CD4-positive, alpha-beta T cell (primary cell): ENCODE data around the gene PLXNB3. TPM values are rescaled to one million over a fixed set of nuclear protein-coding genes. Genes with fewer than 3 reads are reported as not detected.

Experiments
- ATAC-seq: fragments of 200-7000 bp; cut with Tn5 transposase; one replicate; pipeline ENCODE4 v1.10.0; 2022; ENCODE audit warnings: mild to moderate bottlenecking; ENCODE audit not compliant: poor library complexity
- CTCF ChIA-PET: fragments of 350-600 bp; sonication (Branson Sonifier 250); formaldehyde crosslinking; loops from one replicate; lab custom pipeline; 2021; ENCODE audit warnings: antibody characterized with exemption, inconsistent platforms; lab: Charles Lee
- POLR2A ChIA-PET: fragments of 350-600 bp; sonication (Branson Sonifier 250); formaldehyde crosslinking; loops from one replicate; lab custom pipeline; 2021; ENCODE audit warnings: antibody characterized with exemption, inconsistent platforms; lab: Charles Lee
- DNase-seq, 14 experiments: peaks; one replicate each; pipeline ENCODE4 v3.0.0-alpha.2; 2013 to 2020; ENCODE audit warnings: mixed read lengths in 2 of 14
- H3K27ac ChIP-seq, 2 donors: one replicate each; pipeline versions ENCODE4 v1.5.1 to v1.7.0; 2013; ENCODE audit warnings: low read length in 2 of 2, low read depth in 1 of 2, mild to moderate bottlenecking in 1 of 2
- H3K27me3 ChIP-seq, 2 experiments: 1 replicate in 1 of 2; 2 replicates in 1 of 2; pipeline versions ENCODE4 v1.6.1 to v1.7.0; 2013; ENCODE audit warnings: low read length in 2 of 2, control low read depth in 1 of 2, mild to moderate bottlenecking in 1 of 2, moderate library complexity in 1 of 2; ENCODE audit not compliant: insufficient read depth in 2 of 2, control insufficient read depth in 1 of 2
- H3K36me3 ChIP-seq: one replicate; pipeline ENCODE4 v1.6.1; 2013; ENCODE audit warnings: low read length, control low read depth; ENCODE audit not compliant: insufficient read depth
- H3K4me1 ChIP-seq: one replicate; pipeline ENCODE4 v1.6.1; 2013; ENCODE audit warnings: low read length, control low read depth; ENCODE audit not compliant: insufficient read depth
- H3K4me3 ChIP-seq: one replicate; pipeline ENCODE4 v1.5.1; 2013; ENCODE audit warnings: mild to moderate bottlenecking, low read length, moderate library complexity
- H3K9me3 ChIP-seq, 2 experiments: 1 replicate in 1 of 2; 2 replicates in 1 of 2; pipeline versions ENCODE4 v1.6.1 to v1.7.0; 2013; ENCODE audit warnings: low read length in 2 of 2, mild to moderate bottlenecking in 2 of 2, control low read depth in 1 of 2, moderate library complexity in 1 of 2; ENCODE audit not compliant: control insufficient read depth in 1 of 2, insufficient read depth in 1 of 2
- H3K27ac Mint-ChIP-seq: one replicate; pipeline ENCODE4 v1.8.0; 2020; ENCODE audit warnings: mixed read lengths
- H3K27me3 Mint-ChIP-seq: one replicate; pipeline ENCODE4 v1.8.0; 2021; ENCODE audit warnings: mixed read lengths
- H3K36me3 Mint-ChIP-seq: one replicate; pipeline ENCODE4 v1.8.0; 2021; ENCODE audit warnings: low read depth, mixed read lengths
- H3K4me1 Mint-ChIP-seq: one replicate; pipeline ENCODE4 v1.8.0; 2021; ENCODE audit warnings: low read depth, mixed read lengths
- H3K4me3 Mint-ChIP-seq: one replicate; pipeline ENCODE4 v1.8.0; 2020; ENCODE audit warnings: mild to moderate bottlenecking, mixed read lengths
- H3K9me3 Mint-ChIP-seq: one replicate; pipeline ENCODE4 v1.8.0; 2020; ENCODE audit warnings: mixed read lengths
- CTCF ChIP-seq: fragments of 200-600 bp; IDR thresholded peaks from one replicate; pipeline ENCODE4 v1.8.0; 2022; ENCODE audit warnings: antibody characterized with exemption, mild to moderate bottlenecking
- intact Hi-C, 2 experiments: fragments of 100-400 bp; cut with DNase I in 1 of 2; cut with micrococcal nuclease in 1 of 2; formaldehyde crosslinking; loops; one replicate each; pipeline versions ENCODE4 v1.15.1 to v1.9.0; 2023 to 2025; cut with DNase I, micrococcal nuclease
- total RNA-seq, 174 experiments: library from RNA in 2 of 174; stranded (reverse) in 2 of 174; gene quantifications; one replicate each; pipeline ENCODE4 v1.2.3 and lab custom pipeline; 2021 to 2026

The PLXNB3 gene
- total RNA-seq, 2 experiments from 2014 or later, result not detected

- Mint-ChIP-seq H3K27ac (no peak overlapping the region), H3K27me3 (no peaks in the 10 kb centered on the region), H3K4me3 (peak overlapping the region; percentile 97), H3K4me1 (peaks cover 14% of the 10 kb centered on the region), H3K36me3 (peaks cover 17% of the 10 kb centered on the region), H3K9me3 (no peaks in the 10 kb centered on the region)
- ChIA-PET POLR2A (no interaction called here), CTCF (no interaction called here)
- H3K4me1 ChIP-seq, result peaks cover 44% of the 10 kb centered on the region
- peaks cover 33% of the 10 kb centered on the region for H3K36me3 ChIP-seq
- no peak overlapping the region for H3K27ac ChIP-seq
- ATAC-seq (no peak), DNase-seq (no peak)
- no peak overlapping the region for H3K4me3 ChIP-seq
- no peak for TF ChIP-seq CTCF
- intact Hi-C loops, result loop anchor here in 1 of 2 experiments (5.0 kb wide), 1 partner anchor 65 kb away; no protein-coding TSS in a partner anchor
- H3K9me3 ChIP-seq, result no peaks in the 10 kb centered on the region
- no peaks in the 10 kb centered on the region for H3K27me3 ChIP-seq
Observed at GRCh38 chrX:153792368-153792767, 28.3 kb downstream of the PLXNB3 start.

GRCh38 chrX:153793291-153793690 is 29.2 kb downstream of the PLXNB3 start:
- ATAC-seq, result no peak
- Histone ChIP-seq H3K36me3 (peaks cover 31% of the 10 kb centered on the region), H3K27ac (peak overlapping the region; percentile 83 to 92), H3K4me3 (peak overlapping the region; percentile 89), H3K9me3 (no peaks in the 10 kb centered on the region), H3K27me3 (no peaks in the 10 kb centered on the region), H3K4me1 (peaks cover 44% of the 10 kb centered on the region)
- H3K27me3 Mint-ChIP-seq, result no peaks in the 10 kb centered on the region
- no peaks in the 10 kb centered on the region for H3K9me3 Mint-ChIP-seq
- peak overlapping the region; percentile 89 for H3K27ac Mint-ChIP-seq
- intact Hi-C loops, result loop anchor here in 1 of 2 experiments (5.0 kb wide), 1 partner anchor 66 kb away; no protein-coding TSS in a partner anchor
- ChIA-PET CTCF (no interaction called here), POLR2A (interaction anchor here (0.7 to 2.4 kb wide), 4 partner anchors 113 to 143 kb away, joined by 3 to 29 read pairs (median 7); no protein-coding TSS in a partner anchor)
- peaks cover 20% of the 10 kb centered on the region for H3K36me3 Mint-ChIP-seq
- no peak for DNase-seq
- TF ChIP-seq CTCF, result no peak
- H3K4me1 Mint-ChIP-seq, result peaks cover 14% of the 10 kb centered on the region
- H3K4me3 Mint-ChIP-seq, result peak overlapping the region; percentile 97

- no peaks in the 10 kb centered on the region for H3K27me3 ChIP-seq
- ChIA-PET CTCF (interaction anchor here (0.9 kb wide), 1 partner anchor 134 kb away, joined by 3 read pairs; no protein-coding TSS in a partner anchor), POLR2A (interaction anchor here (0.5 to 2.4 kb wide), 12 partner anchors 25 to 604 kb away, joined by 3 to 29 read pairs (median 4); partner anchors contain the start of genes HCFC1 and RPL10)
- intact Hi-C loops, result loop anchor here in 1 of 2 experiments (2.0 to 5.0 kb wide), 2 partner anchors 67 to 133 kb away; partner anchors contain the start of gene ARHGAP4
- Mint-ChIP-seq H3K9me3 (no peaks in the 10 kb centered on the region), H3K27me3 (no peaks in the 10 kb centered on the region), H3K27ac (peak within 1 kb of the TSS; percentile 89), H3K36me3 (peaks cover 26% of the 10 kb centered on the region), H3K4me1 (peaks cover 14% of the 10 kb centered on the region), H3K4me3 (peak within 1 kb of the TSS; percentile 97)
- peak within 1 kb of the TSS; percentile 89 for H3K4me3 ChIP-seq
- no peak for TF ChIP-seq CTCF
- H3K36me3 ChIP-seq, result peaks cover 29% of the 10 kb centered on the region
- ATAC-seq (peak; percentile 91), DNase-seq (peak; percentile 84 to 97 (median 91))
- H3K27ac ChIP-seq, result peak within 1 kb of the TSS; percentile 83 to 92
- H3K9me3 ChIP-seq, result no peaks in the 10 kb centered on the region
- peaks cover 44% of the 10 kb centered on the region for H3K4me1 ChIP-seq
Observed at GRCh38 chrX:153794018-153794896, 30.2 kb downstream of the PLXNB3 start, which contains the start of the genes IDH3G and SSR4. Gene IDH3G, minus strand, starts transcription at chrX:153794375. Its CDS starts 49 bp downstream, at chrX:153794326. Gene SSR4, plus strand, starts transcription at chrX:153794668. Its CDS starts 20 bp downstream, at chrX:153794688.
